Measurements from ENCODE around the gene GNG7. TPM values are rescaled to one million over a fixed set of nuclear protein-coding genes. Genes with fewer than 3 reads are reported as not detected.

GNG7 gene
- total RNA-seq, 1 experiment from 2014 or later: 9.6 TPM

GRCh38 chr19:2551864-2552185 lies 150.7 kb downstream of the GNG7 start:
- Mint-ChIP-seq H3K27ac (no peak overlapping the region), H3K27me3 (ENCODE audit: low read depth) (no peaks in the 10 kb centered on the region), H3K4me1 (peaks cover 6% of the 10 kb centered on the region), H3K4me3 (no peak overlapping the region), H3K9me3 (no peaks in the 10 kb centered on the region), H3K36me3 (no peaks in the 10 kb centered on the region)
- ChIA-PET CTCF (interaction anchor here (1.1 to 2.3 kb wide), 5 partner anchors 9 to 79 kb away, joined by 3 to 12 read pairs (median 5); no protein-coding TSS in a partner anchor), POLR2A (no interaction called here)
- no peak for ATAC-seq
- no peak for TF ChIP-seq GABPB1 (CRISPR knock-in tag; IDR thresholded peaks at IDR 0.05)
- TF ChIP-seq ERG (CRISPR knock-in tag; IDR thresholded peaks at IDR 0.05): no peak
- no peak for TF ChIP-seq ZNF416 (CRISPR knock-in tag; IDR thresholded peaks at IDR 0.05)
- no peak for TF ChIP-seq ATF6 (CRISPR knock-in tag; IDR thresholded peaks at IDR 0.05)
- TF ChIP-seq PRRX2 (CRISPR knock-in tag; IDR thresholded peaks at IDR 0.05): no peak
- no peak for TF ChIP-seq ZBTB21 (CRISPR knock-in tag; IDR thresholded peaks at IDR 0.05; ENCODE audit: borderline replicate concordance)
- DNase-seq (ENCODE audit: low spot score): no peak

- DNase-seq (ENCODE audit: low spot score) (no peak), ATAC-seq (no peak)
- TF ChIP-seq SMAD3 (CRISPR knock-in tag; IDR thresholded peaks at IDR 0.05; ENCODE audit: borderline replicate concordance) (no peak), HMGA2 (CRISPR knock-in tag; IDR thresholded peaks at IDR 0.05) (peak; percentile 96; the same call in 1 of the 2 replicates)
- no peak overlapping the region for H3K4me3 Mint-ChIP-seq
- ChIA-PET CTCF (interaction anchor here (0.5 to 2.3 kb wide), 6 partner anchors 10 to 277 kb away, joined by 3 to 12 read pairs (median 4); no protein-coding TSS in a partner anchor), POLR2A (interaction anchor here (1.4 kb wide), 1 partner anchor 28 kb away, joined by 5 read pairs; no protein-coding TSS in a partner anchor)
- H3K9me3 Mint-ChIP-seq: no peaks in the 10 kb centered on the region
- H3K27ac Mint-ChIP-seq: no peak overlapping the region
- no peaks in the 10 kb centered on the region for H3K27me3 Mint-ChIP-seq (ENCODE audit: low read depth)
- H3K36me3 Mint-ChIP-seq: no peaks in the 10 kb centered on the region
- peaks cover 8% of the 10 kb centered on the region for H3K4me1 Mint-ChIP-seq
Measured at GRCh38 chr19:2551172-2551863, 151.2 kb downstream of the GNG7 start.

- no peaks in the 10 kb centered on the region for H3K9me3 Mint-ChIP-seq
- ChIA-PET POLR2A (interaction anchor here (1.4 kb wide), 1 partner anchor 29 kb away, joined by 5 read pairs; no protein-coding TSS in a partner anchor), CTCF (interaction anchor here (0.5 to 2.3 kb wide), 6 partner anchors 10 to 276 kb away, joined by 3 to 12 read pairs (median 4); no protein-coding TSS in a partner anchor)
- ATAC-seq (peak; percentile 34; the same call in 1 of the 2 replicates), DNase-seq (ENCODE audit: low spot score) (no peak)
- no peaks in the 10 kb centered on the region for H3K27me3 Mint-ChIP-seq (ENCODE audit: low read depth)
- peaks cover 11% of the 10 kb centered on the region for H3K4me1 Mint-ChIP-seq
- no peaks in the 10 kb centered on the region for H3K36me3 Mint-ChIP-seq
- H3K4me3 Mint-ChIP-seq: no peak overlapping the region
- no peak overlapping the region for H3K27ac Mint-ChIP-seq
- TF ChIP-seq JUN (CRISPR knock-in tag; IDR thresholded peaks at IDR 0.05): no peak
- no peak for TF ChIP-seq ZBTB43 (CRISPR knock-in tag; IDR thresholded peaks at IDR 0.05)
- no peak for TF ChIP-seq ATF1 (CRISPR knock-in tag; IDR thresholded peaks at IDR 0.05)
- TF ChIP-seq CTCF (IDR thresholded peaks at IDR 0.05): no peak
- no peak for TF ChIP-seq AFF4 (CRISPR knock-in tag; IDR thresholded peaks at IDR 0.05; ENCODE audit: borderline replicate concordance)
- TF ChIP-seq E2F4 (CRISPR knock-in tag; IDR thresholded peaks at IDR 0.05; ENCODE audit: borderline replicate concordance, low read depth): no peak
- TF ChIP-seq KAT7 (CRISPR knock-in tag; IDR thresholded peaks at IDR 0.05; ENCODE audit: borderline replicate concordance): no peak
- no peak for TF ChIP-seq HMGXB4 (CRISPR knock-in tag; IDR thresholded peaks at IDR 0.05)
- TF ChIP-seq HMGA2 (CRISPR knock-in tag; IDR thresholded peaks at IDR 0.05): no peak
Measured at GRCh38 chr19:2550431-2551171, 151.9 kb downstream of the GNG7 start.

All from WTC11 (cell line).